HepG2 (cell line): ENCODE data around the gene CPNE5. TPM values are rescaled to one million over a fixed set of nuclear protein-coding genes. Genes with fewer than 3 reads are reported as not detected.
A peak's percentile ranks its signal among the peaks of the same experiment; 100 is the strongest.

ENCODE experiments used
- ETV5 ChIP-seq: IDR thresholded peaks from 2 replicates; pipeline ENCODE4 v1.6.1; 2018; ENCODE audit warnings: missing biosample characterization, missing genetic modification reagents, inconsistent platforms, borderline replicate concordance
- FOXC1 ChIP-seq: sonication (generic); formaldehyde crosslinking; IDR thresholded peaks from 2 replicates; pipeline ENCODE4 v1.8.0; 2022; ENCODE audit warnings: mild to moderate bottlenecking, missing genetic modification reagents, borderline replicate concordance
- KDM1A ChIP-seq: IDR thresholded peaks from 2 replicates; pipeline ENCODE4 v1.6.1; 2016; ENCODE audit warnings: missing compliant biosample characterization
- KLF12 ChIP-seq: sonication (generic); formaldehyde crosslinking; IDR thresholded peaks from 2 replicates; pipeline ENCODE4 v1.4.0; 2020; ENCODE audit warnings: missing genetic modification reagents, borderline replicate concordance
- POLR2A ChIP-seq, 2 experiments: IDR thresholded peaks; 2 replicates each; pipeline ENCODE4 v1.6.1; 2011; ENCODE audit warnings: low read depth in 2 of 2, low read length in 2 of 2, mild to moderate bottlenecking in 1 of 2, moderate library complexity in 1 of 2; ENCODE audit not compliant: insufficient read depth in 1 of 2
- RAD51 ChIP-seq: fragments of 450-650 bp; IDR thresholded peaks from 2 replicates; pipeline ENCODE4 v1.6.1; 2016; ENCODE audit warnings: borderline replicate concordance
- ZNF34 ChIP-seq: sonication (generic); formaldehyde crosslinking; IDR thresholded peaks from 2 replicates; pipeline ENCODE4 v1.4.0; 2020; ENCODE audit warnings: mild to moderate bottlenecking, missing genetic modification reagents, borderline replicate concordance
- ZNF446 ChIP-seq: sonication (generic); formaldehyde crosslinking; IDR thresholded peaks from 2 replicates; pipeline ENCODE4 v1.5.0; 2020; ENCODE audit warnings: mild to moderate bottlenecking, missing genetic modification reagents
- ZNF460 ChIP-seq: sonication (generic); formaldehyde crosslinking; IDR thresholded peaks from 2 replicates; pipeline ENCODE4 v1.5.1; 2020; ENCODE audit warnings: missing genetic modification reagents, mild to moderate bottlenecking, borderline replicate concordance
- ZNF510 ChIP-seq: sonication (generic); formaldehyde crosslinking; IDR thresholded peaks from 2 replicates; pipeline ENCODE4 v1.4.0; 2020; ENCODE audit warnings: low read depth, mild to moderate bottlenecking, missing genetic modification reagents
- polyA plus RNA-seq, 8 experiments: library from polyadenylated mRNA; depleted of rRNA in 3 of 8; stranded (reverse) in 7 of 8; unstranded in 1 of 8; fragments of >200 nt; fragmentation: Illumina TruSeq in 4 of 8; extraction: Trizol in 4 of 8; gene quantifications; 2 replicates each; pipeline versions ENCODE4 v1.2.1 to v1.2.3, GENCODE V29; 2011 to 2016; ENCODE audit warnings: low read depth in 4 of 8, missing spikeins in 1 of 8, mixed read lengths in 1 of 8; ENCODE audit not compliant: insufficient read depth in 1 of 8
- total RNA-seq, 5 experiments: library from RNA; depleted of rRNA; stranded (reverse); fragments of >200 nt; fragmentation: Illumina TruSeq; extraction: Trizol; gene quantifications; 2 replicates each; pipeline ENCODE4 v1.2.3, GENCODE V29; 2016; ENCODE audit warnings: low read depth in 1 of 5
- TF ChIP-seq, protein P1 (sequence below), 2 experiments: sonication (generic) in 1 of 2; formaldehyde crosslinking in 1 of 2; IDR thresholded peaks; 2 replicates each; pipeline versions ENCODE4 v1.6.1 to v1.9.0; 2014 to 2022; ENCODE audit warnings: antibody characterized with exemption in 1 of 2, borderline replicate concordance in 1 of 2, inconsistent platforms in 1 of 2, low read depth in 1 of 2, missing genetic modification reagents in 1 of 2
- TF ChIP-seq, protein P2 (sequence below): sonication (generic); formaldehyde crosslinking; IDR thresholded peaks from 2 replicates; pipeline ENCODE4 v1.5.1; 2020; ENCODE audit warnings: mild to moderate bottlenecking, moderate library complexity, missing genetic modification reagents
- TF ChIP-seq, protein P3 (sequence below): sonication (generic); formaldehyde crosslinking; IDR thresholded peaks from 2 replicates; pipeline ENCODE4 v1.4.0; 2020; ENCODE audit warnings: mild to moderate bottlenecking, missing genetic modification reagents
- TF ChIP-seq, protein P4 (sequence below): IDR thresholded peaks from 2 replicates; pipeline ENCODE4 v1.6.1; 2016; ENCODE audit warnings: low read depth, control low read depth

CPNE5 gene
- total and polyA plus RNA-seq, 2 of the 13 experiments (the other 11 are each of a cell fraction or from before 2014, with no cell fraction given): 0.16 TPM; not detected in 1

DNA sequence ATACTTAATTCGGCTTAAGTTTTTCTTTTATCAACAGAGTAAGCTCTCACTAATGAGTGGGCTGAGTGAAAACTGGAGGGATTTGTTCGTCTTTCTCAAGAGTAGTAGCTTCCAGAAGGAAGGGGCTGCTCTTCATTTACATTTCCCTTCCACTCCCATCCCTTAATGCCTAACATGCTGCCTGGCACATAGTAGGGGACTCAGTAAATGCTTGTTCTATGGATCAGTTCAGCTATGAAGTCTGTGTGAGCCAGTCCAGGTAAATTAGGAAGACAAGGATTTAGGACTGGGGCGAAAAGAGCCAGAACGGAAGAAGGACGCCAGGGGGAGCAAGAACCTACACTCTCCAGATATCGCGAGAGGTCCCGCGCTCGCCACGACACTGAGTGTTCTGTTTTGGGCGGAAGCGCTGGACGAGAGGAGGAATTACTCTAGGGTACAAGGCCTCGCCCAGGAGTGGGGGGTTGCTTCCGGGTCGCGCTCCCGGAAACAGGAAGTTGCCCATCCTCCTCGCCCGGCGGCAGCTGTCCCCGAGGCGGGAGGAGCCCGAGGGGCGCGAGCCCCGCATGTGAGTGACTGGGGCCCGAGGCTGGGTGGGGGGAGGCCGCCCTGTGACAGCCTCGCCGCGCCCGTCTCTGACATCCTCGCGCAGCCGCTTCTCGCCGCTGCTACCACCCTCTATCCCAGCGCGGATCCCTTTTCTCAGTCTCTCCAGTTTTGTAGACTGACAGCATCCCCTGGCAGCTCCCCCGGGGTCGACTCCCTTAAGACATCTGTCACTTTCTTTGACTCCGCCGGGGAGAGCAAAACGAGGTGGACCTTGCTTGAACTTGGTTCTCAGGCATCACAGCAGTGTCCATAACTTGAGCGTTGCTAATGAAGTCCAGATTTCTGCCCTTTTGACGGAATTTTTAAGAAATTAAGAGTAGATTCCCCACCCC, 46.5 kb upstream of the CPNE5 start, which contains the start of gene C6orf89 (continued):
- TF ChIP-seq, protein P1, sequence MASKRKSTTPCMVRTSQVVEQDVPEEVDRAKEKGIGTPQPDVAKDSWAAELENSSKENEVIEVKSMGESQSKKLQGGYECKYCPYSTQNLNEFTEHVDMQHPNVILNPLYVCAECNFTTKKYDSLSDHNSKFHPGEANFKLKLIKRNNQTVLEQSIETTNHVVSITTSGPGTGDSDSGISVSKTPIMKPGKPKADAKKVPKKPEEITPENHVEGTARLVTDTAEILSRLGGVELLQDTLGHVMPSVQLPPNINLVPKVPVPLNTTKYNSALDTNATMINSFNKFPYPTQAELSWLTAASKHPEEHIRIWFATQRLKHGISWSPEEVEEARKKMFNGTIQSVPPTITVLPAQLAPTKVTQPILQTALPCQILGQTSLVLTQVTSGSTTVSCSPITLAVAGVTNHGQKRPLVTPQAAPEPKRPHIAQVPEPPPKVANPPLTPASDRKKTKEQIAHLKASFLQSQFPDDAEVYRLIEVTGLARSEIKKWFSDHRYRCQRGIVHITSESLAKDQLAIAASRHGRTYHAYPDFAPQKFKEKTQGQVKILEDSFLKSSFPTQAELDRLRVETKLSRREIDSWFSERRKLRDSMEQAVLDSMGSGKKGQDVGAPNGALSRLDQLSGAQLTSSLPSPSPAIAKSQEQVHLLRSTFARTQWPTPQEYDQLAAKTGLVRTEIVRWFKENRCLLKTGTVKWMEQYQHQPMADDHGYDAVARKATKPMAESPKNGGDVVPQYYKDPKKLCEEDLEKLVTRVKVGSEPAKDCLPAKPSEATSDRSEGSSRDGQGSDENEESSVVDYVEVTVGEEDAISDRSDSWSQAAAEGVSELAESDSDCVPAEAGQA (IDR thresholded peaks at IDR 0.05; ENCODE audit: low read depth): peak; percentile 83; the same call in 1 of the 2 replicates
- TF ChIP-seq, protein P1 (CRISPR knock-in tag; IDR thresholded peaks at IDR 0.05; ENCODE audit: borderline replicate concordance): no peak
- TF ChIP-seq, protein P2, sequence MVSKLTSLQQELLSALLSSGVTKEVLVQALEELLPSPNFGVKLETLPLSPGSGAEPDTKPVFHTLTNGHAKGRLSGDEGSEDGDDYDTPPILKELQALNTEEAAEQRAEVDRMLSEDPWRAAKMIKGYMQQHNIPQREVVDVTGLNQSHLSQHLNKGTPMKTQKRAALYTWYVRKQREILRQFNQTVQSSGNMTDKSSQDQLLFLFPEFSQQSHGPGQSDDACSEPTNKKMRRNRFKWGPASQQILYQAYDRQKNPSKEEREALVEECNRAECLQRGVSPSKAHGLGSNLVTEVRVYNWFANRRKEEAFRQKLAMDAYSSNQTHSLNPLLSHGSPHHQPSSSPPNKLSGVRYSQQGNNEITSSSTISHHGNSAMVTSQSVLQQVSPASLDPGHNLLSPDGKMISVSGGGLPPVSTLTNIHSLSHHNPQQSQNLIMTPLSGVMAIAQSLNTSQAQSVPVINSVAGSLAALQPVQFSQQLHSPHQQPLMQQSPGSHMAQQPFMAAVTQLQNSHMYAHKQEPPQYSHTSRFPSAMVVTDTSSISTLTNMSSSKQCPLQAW (CRISPR knock-in tag): peak; percentile 98
- TF ChIP-seq ZNF510: peak; percentile 87
- TF ChIP-seq POLR2A (IDR thresholded peaks at IDR 0.05; ENCODE audit: insufficient read depth in 1 of 2, low read depth in 2 of 2, low read length in 2 of 2): peak; percentile 42 to 63; a peak in 3 of 4 replicates
- TF ChIP-seq, protein P3, sequence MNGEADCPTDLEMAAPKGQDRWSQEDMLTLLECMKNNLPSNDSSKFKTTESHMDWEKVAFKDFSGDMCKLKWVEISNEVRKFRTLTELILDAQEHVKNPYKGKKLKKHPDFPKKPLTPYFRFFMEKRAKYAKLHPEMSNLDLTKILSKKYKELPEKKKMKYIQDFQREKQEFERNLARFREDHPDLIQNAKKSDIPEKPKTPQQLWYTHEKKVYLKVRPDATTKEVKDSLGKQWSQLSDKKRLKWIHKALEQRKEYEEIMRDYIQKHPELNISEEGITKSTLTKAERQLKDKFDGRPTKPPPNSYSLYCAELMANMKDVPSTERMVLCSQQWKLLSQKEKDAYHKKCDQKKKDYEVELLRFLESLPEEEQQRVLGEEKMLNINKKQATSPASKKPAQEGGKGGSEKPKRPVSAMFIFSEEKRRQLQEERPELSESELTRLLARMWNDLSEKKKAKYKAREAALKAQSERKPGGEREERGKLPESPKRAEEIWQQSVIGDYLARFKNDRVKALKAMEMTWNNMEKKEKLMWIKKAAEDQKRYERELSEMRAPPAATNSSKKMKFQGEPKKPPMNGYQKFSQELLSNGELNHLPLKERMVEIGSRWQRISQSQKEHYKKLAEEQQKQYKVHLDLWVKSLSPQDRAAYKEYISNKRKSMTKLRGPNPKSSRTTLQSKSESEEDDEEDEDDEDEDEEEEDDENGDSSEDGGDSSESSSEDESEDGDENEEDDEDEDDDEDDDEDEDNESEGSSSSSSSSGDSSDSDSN (CRISPR knock-in tag): peak; percentile 92
- no peak for TF ChIP-seq KDM1A (CRISPR knock-in tag)
- TF ChIP-seq ZNF446 (CRISPR knock-in tag): peak; percentile 75; the same call in 1 of the 2 replicates
- TF ChIP-seq, protein P4, sequence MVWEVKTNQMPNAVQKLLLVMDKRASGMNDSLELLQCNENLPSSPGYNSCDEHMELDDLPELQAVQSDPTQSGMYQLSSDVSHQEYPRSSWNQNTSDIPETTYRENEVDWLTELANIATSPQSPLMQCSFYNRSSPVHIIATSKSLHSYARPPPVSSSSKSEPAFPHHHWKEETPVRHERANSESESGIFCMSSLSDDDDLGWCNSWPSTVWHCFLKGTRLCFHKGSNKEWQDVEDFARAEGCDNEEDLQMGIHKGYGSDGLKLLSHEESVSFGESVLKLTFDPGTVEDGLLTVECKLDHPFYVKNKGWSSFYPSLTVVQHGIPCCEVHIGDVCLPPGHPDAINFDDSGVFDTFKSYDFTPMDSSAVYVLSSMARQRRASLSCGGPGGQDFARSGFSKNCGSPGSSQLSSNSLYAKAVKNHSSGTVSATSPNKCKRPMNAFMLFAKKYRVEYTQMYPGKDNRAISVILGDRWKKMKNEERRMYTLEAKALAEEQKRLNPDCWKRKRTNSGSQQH (CRISPR knock-in tag): peak; percentile 74; the same call in 1 of the 2 replicates
- TF ChIP-seq RAD51: no peak
- peak; percentile 81 for TF ChIP-seq ZNF460
- TF ChIP-seq ZNF34: peak; percentile 81; the same call in 1 of the 2 replicates
- peak; percentile 99 for TF ChIP-seq FOXC1 (CRISPR knock-in tag)
- peak; percentile 86; the same call in 1 of the 2 replicates for TF ChIP-seq KLF12 (CRISPR knock-in tag)
- peak; percentile 97 for TF ChIP-seq ETV5 (CRISPR knock-in tag)
